Neuron (in vitro differentiated cells): ENCODE measurements around the gene KRTAP10-4.
"Not testable (repeated sequence)": the region's sequence is repeated elsewhere in the genome, so short reads cannot be mapped to it uniquely, and the experiment has no call there.

Experiments used
- H2AFZ ChIP-seq: one replicate; pipeline ENCODE4 v1.6.1; 2013; ENCODE audit warnings: low read depth, mild to moderate bottlenecking, inconsistent platforms, low read length, moderate library complexity
- H3K27me3 ChIP-seq: one replicate; pipeline ENCODE4 v1.6.1; 2013; ENCODE audit warnings: low read length; ENCODE audit not compliant: insufficient read depth
- H3K36me3 ChIP-seq: one replicate; pipeline ENCODE4 v1.6.1; 2013; ENCODE audit warnings: low read length; ENCODE audit not compliant: insufficient read depth
- H3K4me1 ChIP-seq: one replicate; pipeline ENCODE4 v1.6.1; 2013; ENCODE audit warnings: low read length; ENCODE audit not compliant: insufficient read depth
- H3K4me3 ChIP-seq: 2 replicates; pipeline ENCODE4 v1.5.1; 2013; ENCODE audit warnings: mild to moderate bottlenecking, low read length, moderate library complexity
- H3K9me3 ChIP-seq: one replicate; pipeline ENCODE4 v1.6.1; 2013; ENCODE audit warnings: low read length

KRTAP10-4 gene

DNA sequence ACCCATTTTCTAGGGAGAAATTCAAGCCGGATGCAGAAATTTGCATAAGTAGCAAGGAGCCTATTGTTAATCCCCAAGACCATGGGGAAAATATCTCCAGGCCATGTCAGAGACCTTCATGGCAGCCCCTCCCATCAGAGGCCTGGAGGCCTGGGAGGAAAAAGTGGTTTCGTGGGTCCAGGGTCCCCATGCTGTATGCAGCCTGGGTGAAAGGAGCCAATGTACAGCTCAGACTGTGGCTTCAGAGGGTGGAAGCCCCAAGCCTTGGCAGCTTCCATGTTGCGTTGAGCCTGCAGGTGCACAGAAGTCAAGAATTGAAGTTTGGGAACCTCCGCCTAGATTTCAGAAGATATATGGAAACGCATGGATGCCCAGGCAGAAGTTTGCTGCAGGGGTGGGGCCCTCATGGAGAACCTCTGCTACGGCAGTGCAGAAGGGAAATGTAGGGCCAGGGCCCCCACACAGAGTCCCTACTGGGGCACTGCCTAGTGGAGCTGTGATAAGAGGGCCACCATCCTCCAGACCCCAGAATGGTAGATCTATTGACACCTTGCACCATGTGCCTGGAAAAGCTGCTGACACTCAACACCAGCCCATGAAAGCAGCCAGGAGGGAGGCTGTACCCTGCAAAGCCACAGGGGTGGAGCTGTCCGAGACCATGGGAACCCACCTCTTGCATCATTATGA is 36.8 kb downstream of the KRTAP10-4 start:
- not testable (repeated sequence) for H3K4me1 ChIP-seq, H3K4me3 ChIP-seq, H3K27me3 ChIP-seq, H2AFZ ChIP-seq, H3K9me3 ChIP-seq, H3K36me3 ChIP-seq

GRCh38 chr21:44611551-44611950 is 38.0 kb downstream of the KRTAP10-4 start:
- Histone ChIP-seq H3K27me3 (no peaks in the 10 kb centered on the region), H2AFZ (no peak overlapping the region), H3K36me3 (no peaks in the 10 kb centered on the region), H3K9me3 (peaks cover 3% of the 10 kb centered on the region), H3K4me3 (no peak overlapping the region), H3K4me1 (no peaks in the 10 kb centered on the region)

DNA sequence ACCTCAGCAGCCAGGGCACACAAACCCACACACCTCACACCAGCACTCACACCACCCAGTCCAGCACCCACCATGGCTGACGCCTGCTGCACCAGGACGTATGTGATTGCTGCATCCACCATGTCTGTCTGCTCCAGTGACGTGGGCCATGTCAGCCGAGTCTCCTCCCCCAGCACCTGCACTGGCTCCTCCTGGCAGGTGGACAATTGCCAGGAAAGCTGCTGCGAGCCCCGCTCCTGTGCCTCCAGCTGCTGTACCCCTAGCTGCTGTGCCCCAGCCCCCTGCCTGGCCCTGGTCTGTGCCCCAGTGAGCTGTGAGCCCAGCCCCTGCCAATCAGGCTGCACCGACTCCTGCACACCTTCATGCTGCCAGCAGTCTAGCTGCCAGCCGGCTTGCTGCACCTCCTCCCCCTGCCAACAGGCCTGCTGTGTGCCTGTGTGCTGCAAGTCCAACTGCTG is 38.5 kb downstream of the KRTAP10-4 start, which contains the start of gene KRTAP10-8:
Gene KRTAP10-8 (plus strand): TSS at position 51 of the 458 bp plus-strand sequence. CDS start 22 bp downstream, at position 73.
- no peaks in the 10 kb centered on the region for H3K36me3 ChIP-seq
- peaks cover 3% of the 10 kb centered on the region for H3K9me3 ChIP-seq
- no peak within 1 kb of the TSS for H3K4me3 ChIP-seq
- no peaks in the 10 kb centered on the region for H3K27me3 ChIP-seq
- H2AFZ ChIP-seq, result no peak within 1 kb of the TSS
- H3K4me1 ChIP-seq, result no peaks in the 10 kb centered on the region

GRCh38 chr21:44612669-44613229 is 39.2 kb downstream of the KRTAP10-4 start:
- Histone ChIP-seq H3K27me3 (no peaks in the 10 kb centered on the region), H2AFZ (no peak overlapping the region), H3K36me3 (no peaks in the 10 kb centered on the region), H3K4me3 (no peak overlapping the region), H3K4me1 (no peaks in the 10 kb centered on the region), H3K9me3 (peaks cover 3% of the 10 kb centered on the region)

DNA sequence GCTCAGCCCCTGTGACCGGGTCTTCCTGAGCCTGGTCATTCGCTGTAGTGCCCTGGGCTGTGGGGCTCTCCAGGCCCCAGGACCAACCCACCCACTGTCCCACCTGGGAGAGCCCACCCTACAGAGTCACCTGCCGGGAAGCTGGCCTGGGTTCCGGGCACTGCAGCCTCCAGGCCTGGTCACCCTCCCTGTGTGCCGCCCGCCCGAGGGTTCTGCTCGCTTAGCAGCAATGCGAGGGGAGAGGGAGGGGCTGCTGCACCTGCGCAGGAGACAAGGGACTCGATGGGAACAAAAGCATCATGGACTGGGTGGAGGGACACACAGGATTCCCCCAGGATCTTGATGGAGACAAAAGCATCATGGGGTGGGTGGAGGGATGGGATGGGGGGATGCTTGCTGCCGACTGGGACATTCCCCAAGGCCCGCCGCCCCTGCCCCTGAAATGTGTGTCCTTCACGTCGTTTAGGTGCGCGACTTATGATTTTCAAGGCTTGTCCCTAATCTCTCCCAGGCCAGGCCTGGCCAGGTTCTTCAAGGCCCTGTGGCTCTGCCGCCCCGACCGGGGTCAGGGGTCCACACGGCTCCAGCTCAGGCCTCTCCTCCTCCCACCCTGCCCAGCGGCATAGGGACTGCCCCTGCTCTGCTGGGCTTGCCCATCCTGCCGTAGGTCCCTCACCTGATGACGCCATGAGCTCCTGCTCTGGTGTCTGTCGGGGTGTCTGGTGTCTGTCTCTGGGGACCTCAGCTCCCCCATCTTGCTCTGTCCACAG is 40.0 kb downstream of the KRTAP10-4 start:
- Histone ChIP-seq H3K4me1 (no peaks in the 10 kb centered on the region), H3K9me3 (peaks cover 3% of the 10 kb centered on the region), H2AFZ (no peak overlapping the region), H3K27me3 (no peaks in the 10 kb centered on the region), H3K36me3 (no peaks in the 10 kb centered on the region), H3K4me3 (no peak overlapping the region)

DNA sequence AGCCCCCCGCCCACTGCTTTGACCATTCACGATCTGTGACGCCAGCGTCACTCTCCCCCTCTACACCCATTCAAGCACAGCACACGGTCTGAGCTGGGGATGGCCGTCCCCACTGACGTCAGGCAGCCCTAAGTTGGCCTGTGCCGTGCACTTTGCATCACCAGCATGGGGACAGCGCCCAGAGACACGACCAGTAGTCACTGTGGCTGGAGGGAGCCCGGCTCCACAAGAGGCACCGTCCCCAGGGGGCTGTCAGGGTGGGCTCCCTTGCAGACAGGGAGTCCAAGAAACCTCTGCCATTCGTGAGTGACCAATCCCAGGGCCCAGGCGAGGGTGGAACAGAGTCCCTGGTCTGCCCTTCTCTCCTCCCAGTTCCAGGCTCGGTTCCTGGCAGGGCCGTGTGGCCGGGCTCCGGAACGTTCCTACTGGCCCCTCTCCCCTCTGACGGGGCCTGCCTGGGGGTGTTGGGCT is 40.7 kb downstream of the KRTAP10-4 start:
- Histone ChIP-seq H3K27me3 (no peaks in the 10 kb centered on the region), H3K36me3 (no peaks in the 10 kb centered on the region), H3K4me1 (no peaks in the 10 kb centered on the region), H3K4me3 (no peak overlapping the region), H3K9me3 (peaks cover 3% of the 10 kb centered on the region), H2AFZ (no peak overlapping the region)

- Histone ChIP-seq H3K9me3 (peaks cover 3% of the 10 kb centered on the region), H3K36me3 (no peaks in the 10 kb centered on the region), H3K27me3 (no peaks in the 10 kb centered on the region), H3K4me1 (no peaks in the 10 kb centered on the region), H3K4me3 (no peak overlapping the region), H2AFZ (no peak overlapping the region)
These were observed 41.4 kb downstream of the KRTAP10-4 start for GRCh38 chr21:44614961-44615391.

DNA sequence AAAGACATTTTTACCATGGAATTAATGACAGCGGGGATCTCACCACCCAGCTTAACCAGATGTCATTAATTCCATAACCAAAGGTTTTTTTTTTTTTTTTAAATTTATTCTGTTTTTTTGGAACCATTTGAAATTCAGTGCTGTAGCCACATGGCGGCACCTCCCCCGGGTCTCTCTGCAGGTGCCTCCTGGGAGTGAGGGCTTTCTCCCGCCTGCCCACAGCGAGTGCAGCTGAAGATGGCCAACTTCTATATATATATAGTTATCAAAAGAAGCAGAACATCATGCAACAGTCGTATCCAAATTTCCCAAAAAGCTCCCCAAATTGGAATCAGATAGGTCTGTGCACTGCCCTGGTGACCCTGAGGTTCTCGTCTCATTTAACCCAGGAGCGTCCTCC is 41.9 kb downstream of the KRTAP10-4 start:
- Histone ChIP-seq H3K4me1 (no peaks in the 10 kb centered on the region), H3K27me3 (no peaks in the 10 kb centered on the region), H3K9me3 (peaks cover 3% of the 10 kb centered on the region), H3K4me3 (no peak overlapping the region), H3K36me3 (no peaks in the 10 kb centered on the region), H2AFZ (no peak overlapping the region)

GRCh38 chr21:44615911-44616590 is 42.5 kb downstream of the KRTAP10-4 start:
- H3K4me1 ChIP-seq, result no peaks in the 10 kb centered on the region
- no peaks in the 10 kb centered on the region for H3K27me3 ChIP-seq
- H2AFZ ChIP-seq, result no peak overlapping the region
- peaks cover 3% of the 10 kb centered on the region for H3K9me3 ChIP-seq
- no peak overlapping the region for H3K4me3 ChIP-seq
- H3K36me3 ChIP-seq, result no peaks in the 10 kb centered on the region

DNA sequence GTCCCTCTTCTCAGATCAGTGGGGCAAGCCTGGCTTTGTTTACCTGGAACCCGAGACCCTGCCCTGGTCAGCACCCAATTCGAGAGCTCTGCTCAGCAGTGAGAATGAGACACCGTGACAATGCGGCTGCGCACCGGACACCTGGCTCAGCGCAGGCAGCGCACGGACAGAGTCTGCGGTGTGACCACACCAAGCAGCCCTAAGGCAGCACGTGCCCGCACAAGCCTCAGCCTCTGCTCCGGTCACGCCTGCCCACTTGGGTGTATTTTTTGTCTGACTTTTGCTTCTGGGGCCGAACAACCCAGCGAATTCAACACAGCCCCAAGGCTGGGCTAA is 43.0 kb downstream of the KRTAP10-4 start:
- H3K27me3 ChIP-seq, result no peaks in the 10 kb centered on the region
- H3K36me3 ChIP-seq, result no peaks in the 10 kb centered on the region
- peaks cover 3% of the 10 kb centered on the region for H3K9me3 ChIP-seq
- H3K4me1 ChIP-seq, result no peaks in the 10 kb centered on the region
- no peak overlapping the region for H3K4me3 ChIP-seq
- no peak overlapping the region for H2AFZ ChIP-seq

- Histone ChIP-seq H3K4me3 (no peak overlapping the region), H3K27me3 (no peaks in the 10 kb centered on the region), H2AFZ (no peak overlapping the region), H3K4me1 (no peaks in the 10 kb centered on the region), H3K9me3 (no peaks in the 10 kb centered on the region), H3K36me3 (no peaks in the 10 kb centered on the region)
These were observed 43.6 kb downstream of the KRTAP10-4 start for GRCh38 chr21:44617071-44617501.

- Histone ChIP-seq H3K4me3 (no peak overlapping the region), H2AFZ (no peak overlapping the region), H3K27me3 (no peaks in the 10 kb centered on the region), H3K36me3 (no peaks in the 10 kb centered on the region), H3K4me1 (no peaks in the 10 kb centered on the region), H3K9me3 (no peaks in the 10 kb centered on the region)
These were observed 45.0 kb downstream of the KRTAP10-4 start for GRCh38 chr21:44618504-44618903.

DNA sequence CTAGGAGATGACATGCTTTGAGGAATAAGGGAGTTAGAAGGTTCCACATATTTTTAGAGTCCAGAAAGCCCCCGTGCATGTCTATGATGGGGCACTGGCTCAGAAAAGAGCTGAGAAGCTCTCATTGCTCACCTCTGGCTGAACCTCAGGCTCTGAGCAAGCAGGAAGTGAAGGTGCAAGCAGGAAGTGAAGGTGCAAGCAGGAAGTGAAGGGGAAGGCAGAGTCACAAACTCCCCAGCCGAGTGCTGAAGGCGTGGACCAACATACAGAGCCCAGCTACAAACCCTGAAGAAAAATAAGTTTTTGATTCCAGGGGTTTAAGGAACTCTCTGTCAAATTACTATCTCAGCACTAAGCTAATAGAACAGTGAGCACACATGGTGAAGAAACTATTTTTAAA is 45.4 kb downstream of the KRTAP10-4 start:
- no peak overlapping the region for H3K4me3 ChIP-seq
- no peaks in the 10 kb centered on the region for H3K9me3 ChIP-seq
- no peak overlapping the region for H2AFZ ChIP-seq
- H3K27me3 ChIP-seq, result no peaks in the 10 kb centered on the region
- H3K4me1 ChIP-seq, result no peaks in the 10 kb centered on the region
- no peaks in the 10 kb centered on the region for H3K36me3 ChIP-seq
